Measurements from ENCODE around the gene TBC1D22A.

- no peak for TF ChIP-seq CTCF (IDR thresholded peaks at IDR 0.05; ENCODE audit: insufficient read depth, low read depth, low read length)
- TF ChIP-seq EZH2 (IDR thresholded peaks at IDR 0.05; ENCODE audit: insufficient read depth, low read length) = no peak
Observed at GRCh38 chr22:47032091-47032943, 269.9 kb downstream of the TBC1D22A start.

Measured in astrocyte (in vitro differentiated cells and primary cell).